SHP77 treated with DMSO at 0.1 percent for 48 hours (cell line): ENCODE data around the gene STX1B.

ENCODE experiments used
- DNase-seq: peaks from one replicate; lab custom pipeline; 2025; lab: John Stamatoyannopoulos, UW

Gene STX1B

GRCh38 chr16:30996324-30996984 is 14.0 kb downstream of the STX1B start:
- DNase-seq, result no peak

- DNase-seq, result no peak
These were observed 14.5 kb downstream of the STX1B start for GRCh38 chr16:30995927-30996323.

- DNase-seq, result no peak
These were observed 17.3 kb downstream of the STX1B start for GRCh38 chr16:30992931-30993816.

GRCh38 chr16:30992276-30992780 is 18.1 kb downstream of the STX1B start:
- no peak for DNase-seq

GRCh38 chr16:30991052-30991451 is 19.4 kb downstream of the STX1B start:
- no peak for DNase-seq

- no peak for DNase-seq
These were observed 20.3 kb downstream of the STX1B start for GRCh38 chr16:30990105-30990504.

- no peak for DNase-seq
These were observed 20.9 kb downstream of the STX1B start for GRCh38 chr16:30989469-30990047.

GRCh38 chr16:30987581-30988190 is 22.8 kb downstream of the STX1B start:
- DNase-seq, result no peak

GRCh38 chr16:30986129-30986991 is 24.1 kb downstream of the STX1B start:
- DNase-seq, result no peak

GRCh38 chr16:30985401-30986128 is 24.9 kb downstream of the STX1B start:
- DNase-seq, result peak; percentile 59

GRCh38 chr16:30984669-30985400 is 25.6 kb downstream of the STX1B start, which contains the start of gene HSD3B7:
HSD3B7 (plus strand) TSS chr16:30985207; CDS start chr16:30985659, 452 bp downstream.
- DNase-seq, result peak; percentile 26

- DNase-seq, result no peak
These were observed 26.4 kb downstream of the STX1B start for GRCh38 chr16:30983898-30984610.

GRCh38 chr16:30983289-30983889 is 27.0 kb downstream of the STX1B start:
- no peak for DNase-seq

GRCh38 chr16:30982548-30983288 is 27.7 kb downstream of the STX1B start:
- no peak for DNase-seq

- no peak for DNase-seq
These were observed 29.5 kb downstream of the STX1B start for GRCh38 chr16:30980959-30981358.

- no peak for DNase-seq
These were observed 30.0 kb downstream of the STX1B start for GRCh38 chr16:30980434-30980833.

GRCh38 chr16:30980023-30980371 is 30.4 kb downstream of the STX1B start:
- no peak for DNase-seq
